A549 (cell line): Measurements from ENCODE around the gene TTC3.

Experiments used
- CHD2 ChIP-seq: fragments of 150-350 bp; IDR thresholded peaks from 2 replicates; pipeline ENCODE4 v1.6.1; 2014; ENCODE audit warnings: low read length; ENCODE audit not compliant: partially characterized antibody
- FOSL2 ChIP-seq, 2 experiments: fragments of 450-650 bp in 1 of 2; fragments of >200 bp in 1 of 2; sonication (Bioruptor Twin) in 1 of 2; formaldehyde crosslinking; IDR thresholded peaks; 2 replicates each; pipeline versions ENCODE4 v1.5.0 to v1.6.1; 2016 to 2020; ENCODE audit warnings: mild to moderate bottlenecking in 1 of 2, moderate library complexity in 1 of 2
- HOXB5 ChIP-seq: fragments of 250-450 bp; sonication (Bioruptor Pico); IDR thresholded peaks from 2 replicates; pipeline ENCODE4 v1.5.0; 2020; ENCODE audit warnings: mild to moderate bottlenecking, moderate library complexity
- POLR2A ChIP-seq: IDR thresholded peaks from 2 replicates; pipeline ENCODE4 v1.6.1; 2012; ENCODE audit warnings: mild to moderate bottlenecking, low read length
- TF ChIP-seq, protein P1 (sequence below): fragments of >200 bp; sonication (Bioruptor Twin); formaldehyde crosslinking; IDR thresholded peaks from 3 replicates; pipeline ENCODE4 v1.5.1; 2016

DNA sequence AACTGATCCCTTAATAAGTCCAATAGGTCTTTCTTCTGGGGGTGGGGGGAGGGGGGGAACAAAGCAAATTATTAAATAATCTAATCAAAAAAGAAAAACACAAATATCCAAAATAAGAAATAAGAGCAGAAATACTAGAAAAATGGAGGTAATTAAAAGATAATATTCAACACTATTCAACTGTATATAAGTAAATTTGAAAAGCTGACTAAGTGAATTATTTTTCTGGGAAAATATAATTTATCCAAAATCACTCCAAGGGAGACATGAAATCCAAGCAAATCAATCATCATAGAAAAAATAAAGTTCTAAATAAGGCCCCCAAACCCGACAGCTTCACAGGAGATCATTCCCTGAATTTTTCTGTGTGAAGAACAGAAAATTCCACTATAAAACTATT is 175.2 kb downstream of the TTC3 start:
- TF ChIP-seq CHD2 (no peak), FOSL2 (IDR thresholded peaks at IDR 0.05) (no peak), FOSL2 (CRISPR knock-in tag; IDR thresholded peaks at IDR 0.05) (no peak), HOXB5 (CRISPR knock-in tag) (no peak), POLR2A (no peak)
- TF ChIP-seq, protein P1, sequence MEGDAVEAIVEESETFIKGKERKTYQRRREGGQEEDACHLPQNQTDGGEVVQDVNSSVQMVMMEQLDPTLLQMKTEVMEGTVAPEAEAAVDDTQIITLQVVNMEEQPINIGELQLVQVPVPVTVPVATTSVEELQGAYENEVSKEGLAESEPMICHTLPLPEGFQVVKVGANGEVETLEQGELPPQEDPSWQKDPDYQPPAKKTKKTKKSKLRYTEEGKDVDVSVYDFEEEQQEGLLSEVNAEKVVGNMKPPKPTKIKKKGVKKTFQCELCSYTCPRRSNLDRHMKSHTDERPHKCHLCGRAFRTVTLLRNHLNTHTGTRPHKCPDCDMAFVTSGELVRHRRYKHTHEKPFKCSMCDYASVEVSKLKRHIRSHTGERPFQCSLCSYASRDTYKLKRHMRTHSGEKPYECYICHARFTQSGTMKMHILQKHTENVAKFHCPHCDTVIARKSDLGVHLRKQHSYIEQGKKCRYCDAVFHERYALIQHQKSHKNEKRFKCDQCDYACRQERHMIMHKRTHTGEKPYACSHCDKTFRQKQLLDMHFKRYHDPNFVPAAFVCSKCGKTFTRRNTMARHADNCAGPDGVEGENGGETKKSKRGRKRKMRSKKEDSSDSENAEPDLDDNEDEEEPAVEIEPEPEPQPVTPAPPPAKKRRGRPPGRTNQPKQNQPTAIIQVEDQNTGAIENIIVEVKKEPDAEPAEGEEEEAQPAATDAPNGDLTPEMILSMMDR, result no peak
